HCT116 (cell line): ENCODE data around the gene TEAD2.
"Not testable (repeated sequence)": the region's sequence is repeated elsewhere in the genome, so short reads cannot be mapped to it uniquely, and the experiment has no call there.

Experiments used
- CBX3 ChIP-seq: IDR thresholded peaks from 2 replicates; pipeline ENCODE4 v1.6.1; 2012; ENCODE audit warnings: low read depth
- CTCF ChIP-seq, 3 experiments: fragments of 200-600 bp in 1 of 3; sonication (generic) in 1 of 3; IDR thresholded peaks in 2 of 3; conservative IDR thresholded peaks in 1 of 3; 2 replicates each; pipeline ENCODE4 v1.5.1; 2012 to 2017; ENCODE audit warnings: low read depth in 2 of 3, low read length in 2 of 3, antibody characterized with exemption in 1 of 3, borderline replicate concordance in 1 of 3, control low read depth in 1 of 3, mild to moderate bottlenecking in 1 of 3, mixed read lengths in 1 of 3, mixed run types in 1 of 3, moderate library complexity in 1 of 3; ENCODE audit not compliant: insufficient read depth in 1 of 3
- ELF1 ChIP-seq: IDR thresholded peaks from 2 replicates; pipeline ENCODE4 v1.6.1; 2012; ENCODE audit warnings: low read depth, borderline replicate concordance
- EZH2 ChIP-seq: fragments of 200-600 bp; sonication (generic); IDR thresholded peaks from 2 replicates; pipeline ENCODE4 v1.6.1; 2017; ENCODE audit warnings: antibody characterized with exemption, mixed run types
- EZH2phosphoT487 ChIP-seq: fragments of 200-600 bp; IDR thresholded peaks from 2 replicates; pipeline ENCODE4 v1.6.1; 2018; ENCODE audit warnings: antibody characterized with exemption, borderline replicate concordance
- JUND ChIP-seq: IDR thresholded peaks from 2 replicates; pipeline ENCODE4 v1.6.1; 2012
- MAX ChIP-seq: IDR thresholded peaks from 2 replicates; pipeline ENCODE4 v1.6.1; 2012
- POLR2A ChIP-seq: IDR thresholded peaks from 2 replicates; pipeline ENCODE4 v1.7.0; 2011; ENCODE audit warnings: borderline replicate concordance; ENCODE audit not compliant: insufficient read depth, insufficient read length; ENCODE audit errors: extremely low read depth
- RAD21 ChIP-seq: IDR thresholded peaks from 2 replicates; pipeline ENCODE4 v1.6.1; 2012; ENCODE audit warnings: low read depth, mild to moderate bottlenecking
- SIN3A ChIP-seq: IDR thresholded peaks from 2 replicates; pipeline ENCODE4 v1.6.1; 2012; ENCODE audit warnings: low read depth
- ZBTB33 ChIP-seq: IDR thresholded peaks from 2 replicates; pipeline ENCODE4 v1.6.1; 2011; ENCODE audit warnings: mild to moderate bottlenecking, low read length, moderate library complexity; ENCODE audit not compliant: insufficient replicate concordance; ENCODE audit errors: extremely low read depth

- not testable (repeated sequence) for TF ChIP-seq CTCF (IDR thresholded peaks at IDR 0.05 in 2 of 3, conservative IDR thresholded peaks at IDR 0.05 in 1 of 3; ENCODE audit: borderline replicate concordance in 1 of 3, insufficient read depth in 1 of 3, low read depth in 2 of 3, low read length in 2 of 3); EZH2phosphoT487; MAX; EZH2; CBX3; ELF1; POLR2A; ZBTB33; SIN3A; JUND; RAD21
Observed at GRCh38 chr19:49332691-49333417, 29.4 kb downstream of the TEAD2 start.
